Thoracic aorta (tissue), 2 donors: Measurements from ENCODE around the gene C18orf54. TPM values are rescaled to one million over a fixed set of nuclear protein-coding genes. Genes with fewer than 3 reads are reported as not detected.

Source experiments
- ATAC-seq: fragments of 150-250 bp; one replicate; pipeline ENCODE4 v1.8.0; 2017; ENCODE audit warnings: low read depth; ENCODE audit not compliant: insufficient number of reproducible peaks, low FRiP score
- DNase-seq: peaks from one replicate; pipeline ENCODE4 v3.0.0-alpha.2; 2020; ENCODE audit warnings: low spot score
- H3K27ac ChIP-seq, 2 donors: fragments of 200-600 bp; sonication (generic); 1 replicate in 1 of 2; 2 replicates in 1 of 2; pipeline ENCODE4 v1.5.1; 2016; ENCODE audit warnings: mild to moderate bottlenecking in 2 of 2, moderate library complexity in 2 of 2
- H3K27me3 ChIP-seq: fragments of 200-600 bp; sonication (generic); replicated peaks from 2 replicates; pipeline ENCODE4 v1.6.0; 2016; ENCODE audit warnings: mild to moderate bottlenecking; ENCODE audit not compliant: insufficient read depth
- H3K36me3 ChIP-seq: fragments of 200-600 bp; sonication (generic); one replicate; pipeline ENCODE4 v1.5.1; 2016
- H3K4me1 ChIP-seq, 2 donors: fragments of 200-600 bp; sonication (generic); 1 replicate in 1 of 2; 2 replicates in 1 of 2; pipeline versions ENCODE4 v1.5.1 to v1.6.0; 2016; ENCODE audit warnings: low read depth in 2 of 2, mild to moderate bottlenecking in 1 of 2; ENCODE audit not compliant: control insufficient read depth in 1 of 2
- H3K4me3 ChIP-seq: fragments of 200-600 bp; sonication (generic); 2 replicates; pipeline ENCODE4 v1.5.1; 2016; ENCODE audit warnings: mild to moderate bottlenecking
- H3K9me3 ChIP-seq: fragments of 200-600 bp; sonication (generic); 2 replicates; pipeline ENCODE4 v1.5.1; 2016
- CTCF ChIP-seq: fragments of 200-600 bp; sonication (generic); IDR thresholded peaks from one replicate; pipeline ENCODE4 v1.5.1; 2019; ENCODE audit warnings: antibody characterized with exemption
- total RNA-seq, 2 donors: library from RNA; depleted of rRNA; stranded (reverse); fragments of >200 nt; gene quantifications; one replicate each; pipeline versions ENCODE4 v1.1.0 to v1.2.3, GENCODE V29; 2016

Gene C18orf54
- total RNA-seq, 2 donors from 2014 or later, result 1.1 to 1.6 TPM

GRCh38 chr18:54351186-54351585 lies 6.5 kb upstream of the C18orf54 start:
- no peaks in the 10 kb centered on the region for H3K36me3 ChIP-seq
- H3K9me3 ChIP-seq, result no peaks in the 10 kb centered on the region
- H3K27ac ChIP-seq, result no peak overlapping the region
- no peak for TF ChIP-seq CTCF
- no peaks in the 10 kb centered on the region for H3K27me3 ChIP-seq
- DNase-seq (no peak), ATAC-seq (no peak)
- no peak overlapping the region for H3K4me3 ChIP-seq
- H3K4me1 ChIP-seq, result no peaks in the 10 kb centered on the region

GRCh38 chr18:54357082-54357659 lies 535 bp upstream of the C18orf54 start:
- no peaks in the 10 kb centered on the region for H3K27me3 ChIP-seq
- peak overlapping the region; percentile 88 for H3K4me3 ChIP-seq
- TF ChIP-seq CTCF, result no peak
- H3K4me1 ChIP-seq, result peaks cover 0 to 9% of the 10 kb centered on the region in 2 donors
- DNase-seq (no peak), ATAC-seq (peak; percentile 44)
- no peaks in the 10 kb centered on the region for H3K36me3 ChIP-seq
- H3K27ac ChIP-seq, result peak overlapping the region; percentile 16 to 28
- H3K9me3 ChIP-seq, result no peaks in the 10 kb centered on the region

GRCh38 chr18:54358495-54359040 lies 862 bp downstream of the C18orf54 start:
- Histone ChIP-seq H3K4me3 (peak overlapping the region; percentile 88), H3K4me1 (peaks cover 0 to 9% of the 10 kb centered on the region in 2 donors), H3K27ac (no peak overlapping the region), H3K27me3 (no peaks in the 10 kb centered on the region), H3K9me3 (no peaks in the 10 kb centered on the region), H3K36me3 (no peaks in the 10 kb centered on the region)
- ATAC-seq (peak; percentile 21), DNase-seq (no peak)
- TF ChIP-seq CTCF, result no peak

GRCh38 chr18:54359233-54359632 lies 1.5 kb downstream of the C18orf54 start:
- Histone ChIP-seq H3K9me3 (no peaks in the 10 kb centered on the region), H3K36me3 (no peaks in the 10 kb centered on the region), H3K4me3 (peak overlapping the region; percentile 88), H3K4me1 (peaks cover 0 to 9% of the 10 kb centered on the region in 2 donors), H3K27me3 (no peaks in the 10 kb centered on the region), H3K27ac (no peak overlapping the region)
- DNase-seq (no peak), ATAC-seq (no peak)
- no peak for TF ChIP-seq CTCF

GRCh38 chr18:54360406-54360805 lies 2.7 kb downstream of the C18orf54 start:
- H3K4me3 ChIP-seq, result no peak overlapping the region
- DNase-seq (no peak), ATAC-seq (no peak)
- H3K9me3 ChIP-seq, result no peaks in the 10 kb centered on the region
- H3K36me3 ChIP-seq, result no peaks in the 10 kb centered on the region
- H3K27ac ChIP-seq, result no peak overlapping the region
- peaks cover 0 to 9% of the 10 kb centered on the region in 2 donors for H3K4me1 ChIP-seq
- TF ChIP-seq CTCF, result no peak
- no peaks in the 10 kb centered on the region for H3K27me3 ChIP-seq
